GM21825 (cell line): ENCODE data around the gene APOE.
"Not testable (repeated sequence)": the region's sequence is repeated elsewhere in the genome, so short reads cannot be mapped to it uniquely, and the experiment has no call there.

ENCODE experiments used
- ATAC-seq: cut with Tn5 transposase; IDR thresholded peaks from one replicate; pipeline ENCODE4 v1.9.1; 2021; ENCODE audit warnings: mild to moderate bottlenecking, moderate library complexity; ENCODE audit not compliant: unreplicated experiment

Gene APOE

GRCh38 chr19:44883922-44884321 lies 21.7 kb upstream of the APOE start:
- ATAC-seq: no peak

- no peak for ATAC-seq
Measured at GRCh38 chr19:44884566-44884965, 21.0 kb upstream of the APOE start.

GRCh38 chr19:44886141-44886540 lies 19.5 kb upstream of the APOE start:
- no peak for ATAC-seq

- ATAC-seq: no peak
Measured at GRCh38 chr19:44887648-44888047, 17.9 kb upstream of the APOE start.

- not testable (repeated sequence) for ATAC-seq
Measured at GRCh38 chr19:44888335-44888734, 17.3 kb upstream of the APOE start.

GRCh38 chr19:44889830-44890365 lies 15.7 kb upstream of the APOE start:
- ATAC-seq: no peak

GRCh38 chr19:44890366-44891015 lies 15.1 kb upstream of the APOE start:
- ATAC-seq: peak; percentile 76

GRCh38 chr19:44891016-44891882 lies 14.3 kb upstream of the APOE start, which contains the start of gene TOMM40:
TOMM40 (plus strand) TSS chr19:44891254; CDS start chr19:44891416, 162 bp downstream.
- peak; percentile 55 for ATAC-seq

GRCh38 chr19:44892932-44893331 lies 12.7 kb upstream of the APOE start:
- ATAC-seq: no peak

- ATAC-seq: no peak
Measured at GRCh38 chr19:44893332-44894051, 12.1 kb upstream of the APOE start.

- ATAC-seq: no peak
Measured at GRCh38 chr19:44894052-44894400, 11.6 kb upstream of the APOE start.

GRCh38 chr19:44894946-44895345 lies 10.7 kb upstream of the APOE start:
- ATAC-seq: no peak

GRCh38 chr19:44897835-44898234 lies 7.8 kb upstream of the APOE start:
- no peak for ATAC-seq

- no peak for ATAC-seq
Measured at GRCh38 chr19:44900328-44901244, 5.0 kb upstream of the APOE start.

GRCh38 chr19:44903216-44903601 lies 2.4 kb upstream of the APOE start:
- ATAC-seq: no peak

- ATAC-seq: no peak
Measured at GRCh38 chr19:44903602-44904425, 1.8 kb upstream of the APOE start.

- no peak for ATAC-seq
Measured at GRCh38 chr19:44904426-44904994, 1.1 kb upstream of the APOE start.

GRCh38 chr19:44907613-44908012 lies 2.0 kb downstream of the APOE start:
- ATAC-seq: no peak
